Lower lobe of right lung (tissue), 2 donors: ENCODE measurements around the gene POLR1A. TPM values are rescaled to one million over a fixed set of nuclear protein-coding genes. Genes with fewer than 3 reads are reported as not detected.
A peak's percentile ranks its signal among the peaks of the same experiment; 100 is the strongest.

Experiments used
- ATAC-seq, 2 donors: fragments of 200-7000 bp; cut with Tn5 transposase; one replicate each; pipeline ENCODE4 v1.9.1; 2020 to 2022; ENCODE audit warnings: mild to moderate bottlenecking in 2 of 2, moderate library complexity in 2 of 2
- DNase-seq: peaks from one replicate; pipeline ENCODE4 v3.0.0-alpha.2; 2020
- H3K27ac ChIP-seq: fragments of 200-600 bp; one replicate; pipeline ENCODE4 v1.8.0; 2022
- H3K27me3 ChIP-seq: fragments of 200-600 bp; one replicate; pipeline ENCODE4 v1.8.0; 2022; ENCODE audit warnings: low read depth
- H3K36me3 ChIP-seq: fragments of 200-600 bp; one replicate; pipeline ENCODE4 v1.8.0; 2022; ENCODE audit warnings: mild to moderate bottlenecking
- H3K4me1 ChIP-seq: fragments of 200-600 bp; one replicate; pipeline ENCODE4 v1.8.0; 2022
- H3K4me3 ChIP-seq: fragments of 200-600 bp; one replicate; pipeline ENCODE4 v1.8.0; 2022; ENCODE audit warnings: mild to moderate bottlenecking
- H3K9me3 ChIP-seq: fragments of 200-600 bp; one replicate; pipeline ENCODE4 v1.8.0; 2022
- CTCF ChIP-seq: fragments of 200-600 bp; IDR thresholded peaks from one replicate; pipeline ENCODE4 v1.8.0; 2022; ENCODE audit warnings: antibody characterized with exemption, mild to moderate bottlenecking
- intact Hi-C: fragments of 100-400 bp; cut with DNase I; formaldehyde crosslinking; loops from one replicate; pipeline ENCODE4 v1.11.0; 2022
- total RNA-seq: library from RNA; stranded (reverse); fragmentation: NEBNext Ultra II Directional; extraction: Animal tissue kit (Norgen Biotek cat#: 25700); gene quantifications from one replicate; pipeline ENCODE4 v1.2.1, GENCODE V29; 2021
- donor health status: DM: no; HTN: yes; CAD: no; lungs with severe emphysema.

The POLR1A gene
- total RNA-seq, 1 donor from 2014 or later: 22.2 TPM

DNA sequence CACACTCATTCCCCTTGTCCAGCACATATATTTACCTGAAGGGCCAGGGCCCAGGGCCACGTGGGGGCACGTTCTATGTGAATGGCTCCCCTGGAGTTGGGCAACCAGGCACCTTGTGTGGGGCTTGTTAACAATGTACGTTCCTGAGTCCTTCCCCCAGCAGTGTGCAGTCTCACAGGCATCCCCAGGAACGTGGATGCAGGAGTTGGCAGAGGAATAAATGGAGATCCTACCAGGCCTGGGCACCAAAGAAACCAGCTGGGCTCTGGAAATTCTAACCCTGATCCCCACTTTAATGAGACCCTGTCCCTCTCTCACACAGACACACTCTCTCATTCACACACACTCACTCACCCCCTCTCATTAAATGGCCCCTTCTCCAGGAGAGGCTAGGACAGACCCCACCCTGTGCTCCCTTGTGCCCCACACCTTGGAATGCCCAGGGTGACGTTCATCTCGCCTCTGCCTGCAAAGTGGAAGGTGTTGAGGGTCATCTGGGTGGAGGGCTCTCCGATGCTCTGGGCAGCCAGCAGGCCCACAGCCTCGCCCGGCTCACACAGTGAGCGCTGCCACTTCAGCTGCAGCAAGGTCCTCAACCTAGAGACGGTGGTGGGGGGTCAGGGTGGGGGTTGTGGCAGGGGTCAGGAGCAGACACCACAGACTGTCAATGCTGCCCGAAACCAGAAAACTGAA, 65.6 kb downstream of the POLR1A start:
- H3K27me3 ChIP-seq: no peaks in the 10 kb centered on the region
- intact Hi-C loops: no loop called here
- peaks cover 46% of the 10 kb centered on the region for H3K36me3 ChIP-seq
- ATAC-seq (no peak), DNase-seq (no peak)
- no peak for TF ChIP-seq CTCF
- no peak overlapping the region for H3K4me3 ChIP-seq
- H3K4me1 ChIP-seq: peaks cover 44% of the 10 kb centered on the region
- no peaks in the 10 kb centered on the region for H3K9me3 ChIP-seq
- H3K27ac ChIP-seq: peak overlapping the region; percentile 88

DNA sequence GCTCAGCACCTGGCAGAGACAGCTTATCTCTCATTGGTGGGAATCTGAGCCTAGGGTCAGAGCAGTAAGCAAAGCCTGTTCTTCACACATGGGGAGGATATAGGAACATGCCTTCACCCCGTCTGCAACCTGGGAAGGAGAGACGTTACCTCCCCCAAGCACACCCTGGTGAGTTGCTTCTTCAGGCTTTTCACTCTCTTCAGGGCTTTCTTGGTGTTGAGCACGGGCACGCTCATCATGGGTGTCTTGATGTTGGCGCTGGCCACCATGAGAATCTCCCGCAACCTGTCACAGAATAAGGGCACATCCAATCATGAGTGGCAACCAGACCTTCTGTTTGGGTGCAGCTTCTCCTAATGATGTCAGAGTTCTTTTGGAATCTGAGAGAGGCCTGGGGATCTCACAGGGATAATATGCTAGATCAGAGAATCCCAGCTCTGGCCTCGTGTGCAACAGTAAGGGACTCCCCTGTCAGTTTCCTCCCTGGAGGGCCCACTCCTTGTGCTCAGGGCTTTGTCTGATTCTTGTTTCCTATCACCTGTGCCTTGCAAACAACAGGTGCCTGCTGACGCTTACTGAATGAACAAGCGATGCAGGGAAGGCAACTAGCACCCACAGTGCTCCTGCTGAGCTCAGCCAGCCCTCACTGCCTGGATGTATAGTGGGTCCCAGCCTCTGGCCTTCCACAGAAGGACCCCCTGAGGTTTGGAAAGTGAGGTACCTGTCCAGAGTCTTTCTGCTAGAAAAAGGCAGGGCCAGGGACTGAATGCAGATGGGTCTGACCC, 66.3 kb downstream of the POLR1A start:
- peak overlapping the region; percentile 88 for H3K27ac ChIP-seq
- intact Hi-C loops: no loop called here

GRCh38 chr2:86038291-86039081, 67.2 kb downstream of the POLR1A start:
- no peak for TF ChIP-seq CTCF
- no peak for DNase-seq
- H3K27me3 ChIP-seq: no peaks in the 10 kb centered on the region
- ATAC-seq: peak; percentile 30 to 50
- H3K36me3 ChIP-seq: peaks cover 35% of the 10 kb centered on the region
- intact Hi-C loops: no loop called here
- no peaks in the 10 kb centered on the region for H3K9me3 ChIP-seq
- no peak overlapping the region for H3K4me3 ChIP-seq
- peak overlapping the region; percentile 88 for H3K27ac ChIP-seq
- peaks cover 53% of the 10 kb centered on the region for H3K4me1 ChIP-seq

More for the DNA sequence above, 66.3 kb downstream of the POLR1A start:
- Histone ChIP-seq H3K27me3 (no peaks in the 10 kb centered on the region), H3K4me3 (no peak overlapping the region), H3K9me3 (no peaks in the 10 kb centered on the region), H3K36me3 (peaks cover 38% of the 10 kb centered on the region), H3K4me1 (peaks cover 52% of the 10 kb centered on the region)
- TF ChIP-seq CTCF: no peak
- ATAC-seq: no peak
- no peak for DNase-seq

GRCh38 chr2:86037795-86038192, 67.9 kb downstream of the POLR1A start:
- no peak for TF ChIP-seq CTCF
- intact Hi-C loops: no loop called here
- ATAC-seq: no peak
- Histone ChIP-seq H3K27ac (peak overlapping the region; percentile 88), H3K9me3 (no peaks in the 10 kb centered on the region), H3K27me3 (no peaks in the 10 kb centered on the region), H3K4me3 (no peak overlapping the region), H3K4me1 (peaks cover 53% of the 10 kb centered on the region), H3K36me3 (peaks cover 35% of the 10 kb centered on the region)
- no peak for DNase-seq

DNA sequence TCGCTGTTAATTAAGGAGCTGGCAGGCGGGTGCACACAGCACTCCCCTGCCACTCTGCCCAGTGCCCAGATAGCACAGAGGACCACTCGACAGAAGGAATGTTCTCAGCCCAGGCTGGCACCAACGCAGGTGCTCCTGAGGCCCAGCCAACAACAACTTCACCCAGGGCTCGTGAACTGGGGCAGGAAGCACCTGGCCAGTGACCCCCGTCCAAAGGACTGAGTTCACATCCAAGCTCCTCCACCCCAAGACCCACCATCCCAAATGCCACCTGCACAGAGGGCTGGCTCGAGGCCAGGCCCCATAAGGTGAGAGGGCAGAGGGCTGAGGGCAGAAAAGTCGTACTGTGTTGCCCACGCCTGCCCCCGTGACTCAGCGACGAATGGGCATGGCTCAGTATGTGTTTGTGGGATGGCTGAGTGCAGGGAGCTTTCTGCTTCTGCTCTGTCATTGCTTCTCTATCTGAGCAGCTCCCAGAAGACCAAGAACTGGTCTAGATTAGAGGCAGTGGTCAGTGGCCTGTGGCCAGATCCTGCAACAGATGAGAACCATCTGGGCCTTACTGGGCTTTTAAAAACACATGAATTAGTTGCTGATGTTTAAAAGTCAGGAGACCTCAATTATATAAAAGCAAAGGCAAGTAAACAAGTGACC, 68.4 kb downstream of the POLR1A start:
- Histone ChIP-seq H3K4me3 (no peak overlapping the region), H3K27me3 (no peaks in the 10 kb centered on the region), H3K36me3 (peaks cover 33% of the 10 kb centered on the region), H3K27ac (peak overlapping the region; percentile 88), H3K4me1 (peaks cover 53% of the 10 kb centered on the region), H3K9me3 (no peaks in the 10 kb centered on the region)
- peak; percentile 86 for DNase-seq
- intact Hi-C loops: no loop called here
- ATAC-seq: peak; percentile 84 to 88
- TF ChIP-seq CTCF: no peak
